ENCODE results near the gene ATXN1. TPM values are rescaled to one million over a fixed set of nuclear protein-coding genes. Genes with fewer than 3 reads are reported as not detected.
"Not testable (repeated sequence)": the region's sequence is repeated elsewhere in the genome, so short reads cannot be mapped to it uniquely, and the experiment has no call there.

ATXN1 gene
- total RNA-seq, 1 donor from 2014 or later = 64.5 TPM

GRCh38 chr6:16632101-16632500 is 129.2 kb downstream of the ATXN1 start:
- Mint-ChIP-seq H3K4me3 (ENCODE audit: unreplicated experiment) (no peak overlapping the region), H3K27me3 (ENCODE audit: low read depth) (no peaks in the 10 kb centered on the region), H3K27ac (ENCODE audit: unreplicated experiment) (peak overlapping the region; percentile 4), H3K9me3 (ENCODE audit: low read depth) (peaks cover 4% of the 10 kb centered on the region), H3K4me1 (ENCODE audit: low read depth) (peaks cover 33% of the 10 kb centered on the region), H3K36me3 (ENCODE audit: low read depth) (peaks cover 6% of the 10 kb centered on the region)
- TF ChIP-seq CTCF (IDR thresholded peaks at IDR 0.05) = no peak
- DNase-seq (ENCODE audit: low spot score) = no peak

GRCh38 chr6:16630026-16630643 is 131.1 kb downstream of the ATXN1 start:
- no peak overlapping the region for H3K4me3 Mint-ChIP-seq (ENCODE audit: unreplicated experiment)
- H3K36me3 Mint-ChIP-seq (ENCODE audit: low read depth) = peaks cover 6% of the 10 kb centered on the region
- H3K27me3 Mint-ChIP-seq (ENCODE audit: low read depth) = no peaks in the 10 kb centered on the region
- no peak for DNase-seq (ENCODE audit: low spot score)
- no peak overlapping the region for H3K27ac Mint-ChIP-seq (ENCODE audit: unreplicated experiment)
- H3K4me1 Mint-ChIP-seq (ENCODE audit: low read depth) = peaks cover 35% of the 10 kb centered on the region
- TF ChIP-seq CTCF (IDR thresholded peaks at IDR 0.05) = no peak
- peaks cover 4% of the 10 kb centered on the region for H3K9me3 Mint-ChIP-seq (ENCODE audit: low read depth)

GRCh38 chr6:16628580-16628979 is 132.7 kb downstream of the ATXN1 start:
- H3K27me3 Mint-ChIP-seq (ENCODE audit: low read depth); H3K4me3 Mint-ChIP-seq (ENCODE audit: unreplicated experiment); H3K9me3 Mint-ChIP-seq (ENCODE audit: low read depth); H3K27ac Mint-ChIP-seq (ENCODE audit: unreplicated experiment); DNase-seq (ENCODE audit: low spot score); H3K36me3 Mint-ChIP-seq (ENCODE audit: low read depth): not testable (repeated sequence)
- H3K4me1 Mint-ChIP-seq (ENCODE audit: low read depth) = peaks cover 37% of the 10 kb centered on the region

GRCh38 chr6:16626650-16627049 is 134.6 kb downstream of the ATXN1 start:
- H3K27ac Mint-ChIP-seq (ENCODE audit: unreplicated experiment) = no peak overlapping the region
- no peak overlapping the region for H3K4me3 Mint-ChIP-seq (ENCODE audit: unreplicated experiment)
- H3K36me3 Mint-ChIP-seq (ENCODE audit: low read depth) = peaks cover 5% of the 10 kb centered on the region
- H3K9me3 Mint-ChIP-seq (ENCODE audit: low read depth) = peaks cover 4% of the 10 kb centered on the region
- DNase-seq (ENCODE audit: low spot score) = no peak
- TF ChIP-seq CTCF (IDR thresholded peaks at IDR 0.05) = no peak
- H3K4me1 Mint-ChIP-seq (ENCODE audit: low read depth) = peaks cover 53% of the 10 kb centered on the region
- H3K27me3 Mint-ChIP-seq (ENCODE audit: low read depth) = no peaks in the 10 kb centered on the region

- Mint-ChIP-seq H3K36me3 (ENCODE audit: low read depth) (peaks cover 5% of the 10 kb centered on the region), H3K9me3 (ENCODE audit: low read depth) (peaks cover 4% of the 10 kb centered on the region), H3K27ac (ENCODE audit: unreplicated experiment) (peak overlapping the region; percentile 74), H3K4me1 (ENCODE audit: low read depth) (peaks cover 59% of the 10 kb centered on the region), H3K4me3 (ENCODE audit: unreplicated experiment) (no peak overlapping the region), H3K27me3 (ENCODE audit: low read depth) (no peaks in the 10 kb centered on the region)
- no peak for TF ChIP-seq CTCF (IDR thresholded peaks at IDR 0.05)
- no peak for DNase-seq (ENCODE audit: low spot score)
These were observed 135.7 kb downstream of the ATXN1 start for GRCh38 chr6:16625291-16626265.

Measured in chondrocyte (in vitro differentiated cells).